ENCODE measurements around the gene PRAC1. TPM values are rescaled to one million over a fixed set of nuclear protein-coding genes. Genes with fewer than 3 reads are reported as not detected.
A peak's percentile ranks its signal among the peaks of the same experiment; 100 is the strongest.

PRAC1 gene
- total RNA-seq, 3 donors from 2014 or later = 32.2 to 180 (median 137) TPM

DNA sequence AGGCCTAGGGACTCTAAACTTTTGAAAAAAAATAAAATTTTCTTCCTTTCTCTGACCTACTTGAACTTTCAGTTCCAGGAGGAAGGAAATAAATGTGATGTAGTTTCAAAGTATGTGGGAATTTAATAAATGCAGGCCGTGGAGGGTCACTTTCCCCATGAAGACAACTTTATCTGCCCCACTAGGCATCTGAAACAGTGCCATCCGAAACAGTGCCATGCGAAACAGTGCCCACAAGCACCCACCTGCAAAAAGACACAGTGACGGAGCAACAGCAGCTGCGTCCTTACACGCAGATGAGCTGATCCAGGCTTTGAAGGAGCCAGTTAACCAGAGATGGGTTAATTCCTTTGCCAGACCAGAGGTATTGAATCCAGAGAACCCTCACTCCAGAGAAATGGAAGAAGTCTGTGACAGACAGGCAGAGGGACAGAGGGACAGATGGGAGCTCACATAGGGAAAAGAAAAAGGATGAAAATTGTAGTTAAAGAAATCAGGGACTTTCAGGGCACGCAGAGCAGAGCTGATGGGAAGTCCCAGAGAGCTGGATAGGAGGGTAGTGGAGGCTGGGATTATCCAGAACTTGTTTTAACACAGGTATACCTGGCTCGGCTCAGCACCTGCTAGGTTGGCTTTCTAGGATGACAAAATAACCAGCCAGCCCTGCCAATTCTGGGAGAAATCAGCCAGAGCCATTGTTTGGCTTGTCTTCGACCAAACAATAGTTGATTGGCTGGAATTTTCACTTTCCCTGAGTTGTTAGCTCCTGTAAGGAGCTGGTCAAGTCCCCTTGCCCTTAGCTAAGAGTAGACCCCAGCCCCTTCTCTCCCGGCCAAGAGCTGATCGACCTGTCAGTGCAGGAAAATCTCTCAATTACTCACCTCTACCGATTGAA, 23.3 kb upstream of the PRAC1 start:
- ATAC-seq (peak; percentile 10), DNase-seq (no peak)
- no peaks in the 10 kb centered on the region for H3K4me1 ChIP-seq (ENCODE audit: low read depth)
- H3K36me3 ChIP-seq (ENCODE audit: low read depth) = no peaks in the 10 kb centered on the region
- TF ChIP-seq, protein P1, sequence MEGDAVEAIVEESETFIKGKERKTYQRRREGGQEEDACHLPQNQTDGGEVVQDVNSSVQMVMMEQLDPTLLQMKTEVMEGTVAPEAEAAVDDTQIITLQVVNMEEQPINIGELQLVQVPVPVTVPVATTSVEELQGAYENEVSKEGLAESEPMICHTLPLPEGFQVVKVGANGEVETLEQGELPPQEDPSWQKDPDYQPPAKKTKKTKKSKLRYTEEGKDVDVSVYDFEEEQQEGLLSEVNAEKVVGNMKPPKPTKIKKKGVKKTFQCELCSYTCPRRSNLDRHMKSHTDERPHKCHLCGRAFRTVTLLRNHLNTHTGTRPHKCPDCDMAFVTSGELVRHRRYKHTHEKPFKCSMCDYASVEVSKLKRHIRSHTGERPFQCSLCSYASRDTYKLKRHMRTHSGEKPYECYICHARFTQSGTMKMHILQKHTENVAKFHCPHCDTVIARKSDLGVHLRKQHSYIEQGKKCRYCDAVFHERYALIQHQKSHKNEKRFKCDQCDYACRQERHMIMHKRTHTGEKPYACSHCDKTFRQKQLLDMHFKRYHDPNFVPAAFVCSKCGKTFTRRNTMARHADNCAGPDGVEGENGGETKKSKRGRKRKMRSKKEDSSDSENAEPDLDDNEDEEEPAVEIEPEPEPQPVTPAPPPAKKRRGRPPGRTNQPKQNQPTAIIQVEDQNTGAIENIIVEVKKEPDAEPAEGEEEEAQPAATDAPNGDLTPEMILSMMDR (IDR thresholded peaks at IDR 0.05) = no peak
- no peak overlapping the region for H3K4me3 ChIP-seq
- intact Hi-C loops (cut with DNase I, micrococcal nuclease) = no loop called here
- no peaks in the 10 kb centered on the region for H3K9me3 ChIP-seq

DNA sequence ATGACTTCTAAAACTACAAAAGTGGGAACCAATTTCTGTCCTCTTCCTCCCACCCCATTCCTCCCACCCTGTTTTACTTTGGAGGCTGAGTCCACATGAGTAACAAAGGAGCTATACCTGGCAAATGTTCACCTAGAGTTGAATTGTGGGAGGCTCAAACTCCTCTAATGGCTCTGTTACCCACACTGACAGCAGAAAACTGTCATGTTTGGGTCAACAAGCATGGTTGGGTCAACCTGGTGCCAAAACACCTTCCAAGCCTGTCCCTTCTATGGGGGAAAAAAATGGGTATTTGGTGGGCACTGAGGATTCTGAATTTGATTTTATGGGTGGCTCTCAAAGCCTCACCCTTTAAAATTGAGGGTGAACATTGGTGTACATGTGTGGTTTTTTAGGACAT, 18.2 kb upstream of the PRAC1 start:
- intact Hi-C loops (cut with DNase I, micrococcal nuclease) = no loop called here
- ATAC-seq (no peak), DNase-seq (no peak)
- TF ChIP-seq, protein P1 (IDR thresholded peaks at IDR 0.05) = no peak
- Histone ChIP-seq H3K9me3 (no peaks in the 10 kb centered on the region), H3K36me3 (ENCODE audit: low read depth) (no peaks in the 10 kb centered on the region), H3K4me1 (ENCODE audit: low read depth) (no peaks in the 10 kb centered on the region), H3K4me3 (no peak overlapping the region)

DNA sequence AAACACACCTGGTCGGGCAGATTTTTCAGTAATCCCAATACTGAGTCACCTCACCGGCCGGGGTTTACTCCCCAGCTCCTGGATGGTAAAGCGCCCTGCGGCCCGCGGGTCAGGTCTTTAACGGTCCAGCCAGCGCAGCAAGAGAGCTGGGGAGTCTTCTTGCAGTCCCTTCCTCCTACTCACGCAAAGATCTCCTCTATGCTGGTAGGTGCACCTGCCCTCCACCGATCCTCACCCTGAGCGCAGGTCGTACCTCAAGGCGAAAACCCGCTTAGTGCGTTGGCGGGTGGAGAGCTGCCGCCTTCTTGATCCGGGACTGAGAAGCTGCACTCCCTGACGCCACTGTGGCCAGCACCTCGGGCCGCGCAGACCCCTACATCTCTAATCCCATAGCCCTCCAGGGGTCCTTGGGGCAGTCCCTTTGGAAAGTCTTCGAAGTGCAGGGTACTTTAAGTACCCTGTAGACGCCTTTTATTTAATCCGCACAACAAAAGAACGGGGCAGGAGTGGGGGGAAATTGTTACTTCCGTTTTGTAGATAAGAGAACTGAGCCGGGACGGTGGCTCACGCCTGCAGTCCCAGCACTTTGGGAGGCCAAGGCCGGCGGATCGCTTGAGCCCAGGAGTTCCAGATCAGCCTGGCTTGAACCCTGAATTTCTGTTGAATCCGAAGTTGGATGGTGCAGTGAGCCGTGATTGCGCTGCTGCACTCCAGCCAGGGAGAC, 16.6 kb upstream of the PRAC1 start:
- Histone ChIP-seq H3K36me3 (ENCODE audit: low read depth) (no peaks in the 10 kb centered on the region), H3K9me3 (no peaks in the 10 kb centered on the region), H3K4me3 (no peak overlapping the region), H3K4me1 (ENCODE audit: low read depth) (no peaks in the 10 kb centered on the region)
- ATAC-seq (no peak), DNase-seq (no peak)
- TF ChIP-seq, protein P1 (IDR thresholded peaks at IDR 0.05) = no peak
- intact Hi-C loops (cut with DNase I, micrococcal nuclease) = no loop called here

DNA sequence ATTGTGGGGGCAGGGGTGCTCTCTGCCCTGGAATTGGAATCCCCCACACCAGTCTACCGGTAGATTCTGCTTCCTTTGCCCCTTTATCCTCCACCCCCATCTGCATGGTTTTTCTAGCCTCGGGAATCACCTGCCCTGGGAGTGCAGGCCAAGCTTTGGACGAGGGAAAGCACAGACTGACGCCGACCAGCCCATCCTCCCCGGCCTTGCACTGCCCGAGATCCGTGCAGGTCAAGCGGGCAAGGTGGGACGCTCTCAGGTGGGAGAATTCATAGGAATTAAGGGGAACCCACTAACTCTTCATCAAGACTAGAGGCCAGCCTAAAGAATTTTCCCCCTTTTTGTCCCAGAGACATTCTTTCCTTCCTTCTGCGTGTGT, 16.1 kb upstream of the PRAC1 start:
- no peaks in the 10 kb centered on the region for H3K9me3 ChIP-seq
- no peaks in the 10 kb centered on the region for H3K36me3 ChIP-seq (ENCODE audit: low read depth)
- ATAC-seq (no peak), DNase-seq (no peak)
- intact Hi-C loops (cut with DNase I, micrococcal nuclease) = no loop called here
- TF ChIP-seq, protein P1 (IDR thresholded peaks at IDR 0.05) = no peak
- H3K4me3 ChIP-seq = no peak overlapping the region
- no peaks in the 10 kb centered on the region for H3K4me1 ChIP-seq (ENCODE audit: low read depth)

DNA sequence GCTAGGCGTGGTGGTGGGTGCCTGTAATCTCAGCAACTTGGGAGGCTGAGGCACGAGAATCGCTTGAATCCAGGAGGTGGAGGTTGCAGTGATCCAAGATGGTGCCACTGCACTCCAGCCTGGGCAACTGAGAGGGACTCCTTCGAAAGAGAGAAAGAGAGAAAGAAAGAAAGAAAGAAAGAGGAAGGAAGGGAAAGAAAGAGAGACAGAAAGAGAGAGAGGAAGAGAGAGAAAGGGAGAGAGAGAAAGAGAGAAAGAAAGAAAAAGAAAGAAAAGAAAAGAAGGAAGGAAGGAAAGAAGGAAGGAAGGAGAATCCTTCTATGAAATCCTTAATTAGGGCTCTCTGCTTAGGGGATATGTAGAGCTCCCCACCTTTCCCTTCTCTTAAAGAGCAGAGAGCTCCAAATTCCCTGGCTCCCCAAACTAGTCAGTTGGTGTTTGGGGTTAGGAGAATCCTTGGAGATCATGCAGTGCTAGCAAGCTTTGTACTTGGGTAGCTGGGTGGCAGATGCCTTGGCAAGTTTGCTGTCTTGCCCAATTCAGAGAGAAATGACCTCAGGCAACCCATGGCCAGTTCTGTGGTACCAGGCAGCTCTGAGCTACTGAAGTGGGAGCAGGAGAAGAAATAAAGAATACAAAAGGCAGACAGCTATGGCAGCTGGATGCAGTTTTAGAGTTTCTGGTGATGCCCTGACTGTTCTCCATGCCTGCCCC, 15.2 kb upstream of the PRAC1 start:
- TF ChIP-seq, protein P1 (IDR thresholded peaks at IDR 0.05) = no peak
- no peak for DNase-seq
- Histone ChIP-seq H3K4me1 (ENCODE audit: low read depth) (no peaks in the 10 kb centered on the region), H3K9me3 (no peaks in the 10 kb centered on the region), H3K36me3 (ENCODE audit: low read depth) (no peaks in the 10 kb centered on the region), H3K4me3 (no peak overlapping the region)
- intact Hi-C loops (cut with DNase I, micrococcal nuclease) = no loop called here
- no peak for ATAC-seq

All from mucosa of descending colon (tissue), 3 donors.